Measurements from ENCODE around the gene EHD3.

Gene EHD3

DNA sequence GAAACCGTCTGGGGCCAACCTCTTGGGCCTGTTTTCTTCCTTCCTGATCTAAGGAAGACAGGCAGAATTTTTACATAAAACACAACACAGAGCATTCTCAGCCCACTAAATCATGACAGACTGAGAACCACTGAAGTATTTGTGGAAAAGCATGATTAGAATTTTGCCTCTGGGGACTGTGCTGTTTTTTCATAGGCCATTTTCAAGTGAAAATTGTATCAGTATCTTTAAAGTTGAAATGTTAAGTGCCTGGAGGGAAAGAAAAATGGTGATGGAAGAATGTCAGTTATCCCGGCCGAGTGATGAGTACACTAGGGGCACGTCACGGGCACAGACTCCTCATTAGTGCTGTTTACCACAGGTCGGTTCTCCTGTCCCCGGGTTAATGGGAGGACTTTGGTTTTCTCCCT lies 36.9 kb downstream of the EHD3 start:
- Histone ChIP-seq H3K9me2 (replicated peaks; ENCODE audit: insufficient read depth, low read length) (no peaks in the 10 kb centered on the region), H3K27ac (ENCODE audit: low read depth, low read length) (no peak overlapping the region), H3K36me3 (ENCODE audit: low read length) (no peaks in the 10 kb centered on the region), H3K9ac (ENCODE audit: low read length) (no peak overlapping the region), H3K27me3 (ENCODE audit: low read length) (no peaks in the 10 kb centered on the region), H3K4me2 (ENCODE audit: low read depth, low read length, poor library complexity, severe bottlenecking) (no peak overlapping the region), H2AFZ (ENCODE audit: low read depth, low read length, severe bottlenecking) (no peak overlapping the region), H4K20me1 (ENCODE audit: low read depth, low read length) (no peaks in the 10 kb centered on the region), H3F3A (ENCODE audit: insufficient read depth) (no peaks in the 10 kb centered on the region), H3K4me3 (ENCODE audit: insufficient read depth, low read length, poor library complexity, severe bottlenecking) (no peak overlapping the region), H3K9me3 (ENCODE audit: insufficient read depth, low read length) (no peaks in the 10 kb centered on the region), H3K79me2 (ENCODE audit: insufficient read depth, low read length) (no peaks in the 10 kb centered on the region)
- TF ChIP-seq, protein P1, sequence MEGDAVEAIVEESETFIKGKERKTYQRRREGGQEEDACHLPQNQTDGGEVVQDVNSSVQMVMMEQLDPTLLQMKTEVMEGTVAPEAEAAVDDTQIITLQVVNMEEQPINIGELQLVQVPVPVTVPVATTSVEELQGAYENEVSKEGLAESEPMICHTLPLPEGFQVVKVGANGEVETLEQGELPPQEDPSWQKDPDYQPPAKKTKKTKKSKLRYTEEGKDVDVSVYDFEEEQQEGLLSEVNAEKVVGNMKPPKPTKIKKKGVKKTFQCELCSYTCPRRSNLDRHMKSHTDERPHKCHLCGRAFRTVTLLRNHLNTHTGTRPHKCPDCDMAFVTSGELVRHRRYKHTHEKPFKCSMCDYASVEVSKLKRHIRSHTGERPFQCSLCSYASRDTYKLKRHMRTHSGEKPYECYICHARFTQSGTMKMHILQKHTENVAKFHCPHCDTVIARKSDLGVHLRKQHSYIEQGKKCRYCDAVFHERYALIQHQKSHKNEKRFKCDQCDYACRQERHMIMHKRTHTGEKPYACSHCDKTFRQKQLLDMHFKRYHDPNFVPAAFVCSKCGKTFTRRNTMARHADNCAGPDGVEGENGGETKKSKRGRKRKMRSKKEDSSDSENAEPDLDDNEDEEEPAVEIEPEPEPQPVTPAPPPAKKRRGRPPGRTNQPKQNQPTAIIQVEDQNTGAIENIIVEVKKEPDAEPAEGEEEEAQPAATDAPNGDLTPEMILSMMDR (IDR thresholded peaks at IDR 0.05; ENCODE audit: insufficient read depth, low read length, poor library complexity, severe bottlenecking): no peak
- no peak for TF ChIP-seq EZH2phosphoT487 (conservative IDR thresholded peaks at IDR 0.05; ENCODE audit: low read length)

DNA sequence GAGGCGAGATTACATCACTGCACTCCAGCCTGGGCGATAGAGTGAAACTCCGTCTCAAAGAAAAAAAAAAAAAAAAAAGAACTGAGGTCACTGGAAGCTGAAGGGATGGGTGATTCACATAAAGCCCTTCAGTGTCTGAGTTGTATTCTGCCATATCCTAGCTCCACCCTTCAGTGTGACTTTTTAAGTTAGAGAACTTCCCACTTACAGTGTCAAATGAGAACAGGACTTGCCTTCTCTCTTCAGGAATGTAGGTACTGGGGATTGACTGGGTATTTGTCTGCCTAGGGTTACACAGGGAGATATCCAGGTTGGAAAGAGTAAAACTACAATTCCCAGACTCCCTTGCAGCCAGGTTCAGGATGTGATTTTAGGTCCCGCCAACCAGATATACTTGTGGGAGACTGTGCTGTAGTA lies 37.9 kb downstream of the EHD3 start:
- no peaks in the 10 kb centered on the region for H3K27me3 ChIP-seq (ENCODE audit: low read length)
- H4K20me1 ChIP-seq (ENCODE audit: low read depth, low read length): no peaks in the 10 kb centered on the region
- no peak overlapping the region for H3K4me3 ChIP-seq (ENCODE audit: insufficient read depth, low read length, poor library complexity, severe bottlenecking)
- H3K9me2 ChIP-seq (replicated peaks; ENCODE audit: insufficient read depth, low read length): no peaks in the 10 kb centered on the region
- no peaks in the 10 kb centered on the region for H3K36me3 ChIP-seq (ENCODE audit: low read length)
- no peaks in the 10 kb centered on the region for H3K79me2 ChIP-seq (ENCODE audit: insufficient read depth, low read length)
- no peak overlapping the region for H3K27ac ChIP-seq (ENCODE audit: low read depth, low read length)
- H3F3A ChIP-seq (ENCODE audit: insufficient read depth): no peaks in the 10 kb centered on the region
- H3K9ac ChIP-seq (ENCODE audit: low read length): no peak overlapping the region
- no peak overlapping the region for H3K4me2 ChIP-seq (ENCODE audit: low read depth, low read length, poor library complexity, severe bottlenecking)
- no peaks in the 10 kb centered on the region for H3K9me3 ChIP-seq (ENCODE audit: insufficient read depth, low read length)
- TF ChIP-seq EZH2phosphoT487 (conservative IDR thresholded peaks at IDR 0.05; ENCODE audit: low read length): no peak
- TF ChIP-seq, protein P1 (IDR thresholded peaks at IDR 0.05; ENCODE audit: insufficient read depth, low read length, poor library complexity, severe bottlenecking): no peak
- H2AFZ ChIP-seq (ENCODE audit: low read depth, low read length, severe bottlenecking): no peak overlapping the region

DNA sequence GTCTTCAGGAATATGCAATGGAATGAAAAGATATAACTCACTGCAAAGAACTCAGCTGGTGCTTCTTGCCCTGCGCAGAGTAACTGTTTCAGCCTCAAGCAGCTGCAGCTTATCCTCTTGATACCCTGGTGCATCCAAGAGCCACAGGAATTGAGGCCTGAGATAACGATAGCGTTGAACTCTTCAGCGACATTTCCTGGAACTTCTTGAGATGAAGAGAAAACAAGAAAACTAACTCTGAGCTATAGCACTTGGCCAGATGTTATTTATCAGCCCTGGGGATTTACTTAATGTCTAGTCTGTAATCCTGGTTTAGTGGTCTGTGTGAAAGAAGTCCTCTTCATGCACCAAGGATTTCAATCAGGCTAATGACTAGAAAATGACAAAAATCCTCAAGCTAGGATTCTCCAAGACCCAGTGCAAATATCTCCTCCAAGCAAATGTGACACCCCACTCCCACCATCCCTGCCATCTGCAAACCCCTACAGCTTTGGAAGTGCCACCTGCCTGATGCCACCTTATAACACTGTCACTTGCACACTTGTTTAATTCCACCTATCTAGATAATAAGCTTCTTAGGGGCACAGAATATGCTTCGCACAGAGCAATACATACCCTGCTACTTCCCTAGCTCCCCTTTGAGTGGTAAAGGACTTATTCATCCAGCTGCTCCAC lies 40.6 kb downstream of the EHD3 start:
- Histone ChIP-seq H3K27ac (ENCODE audit: low read depth, low read length) (no peak overlapping the region), H3K4me2 (ENCODE audit: low read depth, low read length, poor library complexity, severe bottlenecking) (no peak overlapping the region), H3K79me2 (ENCODE audit: insufficient read depth, low read length) (no peaks in the 10 kb centered on the region), H4K20me1 (ENCODE audit: low read depth, low read length) (no peaks in the 10 kb centered on the region), H3K36me3 (ENCODE audit: low read length) (no peaks in the 10 kb centered on the region), H2AFZ (ENCODE audit: low read depth, low read length, severe bottlenecking) (no peak overlapping the region), H3K9ac (ENCODE audit: low read length) (no peak overlapping the region), H3F3A (ENCODE audit: insufficient read depth) (no peaks in the 10 kb centered on the region), H3K27me3 (ENCODE audit: low read length) (no peaks in the 10 kb centered on the region), H3K9me3 (ENCODE audit: insufficient read depth, low read length) (no peaks in the 10 kb centered on the region), H3K9me2 (replicated peaks; ENCODE audit: insufficient read depth, low read length) (no peaks in the 10 kb centered on the region), H3K4me3 (ENCODE audit: insufficient read depth, low read length, poor library complexity, severe bottlenecking) (no peak overlapping the region)
- no peak for TF ChIP-seq EZH2phosphoT487 (conservative IDR thresholded peaks at IDR 0.05; ENCODE audit: low read length)
- TF ChIP-seq, protein P1 (IDR thresholded peaks at IDR 0.05; ENCODE audit: insufficient read depth, low read length, poor library complexity, severe bottlenecking): no peak

Data from SU-DHL-6 (cell line).